ENCODE measurements around the gene LMBR1.

LMBR1 gene

GRCh38 chr7:156640949-156641485 lies 252.0 kb downstream of the LMBR1 start:
- peak; percentile 15; the same call in 1 of the 2 replicates for TF ChIP-seq TAF1 (IDR thresholded peaks at IDR 0.05; ENCODE audit: low read depth)
- TF ChIP-seq YY1 (IDR thresholded peaks at IDR 0.05; ENCODE audit: low read depth): no peak
- no peak for TF ChIP-seq TCF12 (IDR thresholded peaks at IDR 0.05; ENCODE audit: low read depth)

DNA sequence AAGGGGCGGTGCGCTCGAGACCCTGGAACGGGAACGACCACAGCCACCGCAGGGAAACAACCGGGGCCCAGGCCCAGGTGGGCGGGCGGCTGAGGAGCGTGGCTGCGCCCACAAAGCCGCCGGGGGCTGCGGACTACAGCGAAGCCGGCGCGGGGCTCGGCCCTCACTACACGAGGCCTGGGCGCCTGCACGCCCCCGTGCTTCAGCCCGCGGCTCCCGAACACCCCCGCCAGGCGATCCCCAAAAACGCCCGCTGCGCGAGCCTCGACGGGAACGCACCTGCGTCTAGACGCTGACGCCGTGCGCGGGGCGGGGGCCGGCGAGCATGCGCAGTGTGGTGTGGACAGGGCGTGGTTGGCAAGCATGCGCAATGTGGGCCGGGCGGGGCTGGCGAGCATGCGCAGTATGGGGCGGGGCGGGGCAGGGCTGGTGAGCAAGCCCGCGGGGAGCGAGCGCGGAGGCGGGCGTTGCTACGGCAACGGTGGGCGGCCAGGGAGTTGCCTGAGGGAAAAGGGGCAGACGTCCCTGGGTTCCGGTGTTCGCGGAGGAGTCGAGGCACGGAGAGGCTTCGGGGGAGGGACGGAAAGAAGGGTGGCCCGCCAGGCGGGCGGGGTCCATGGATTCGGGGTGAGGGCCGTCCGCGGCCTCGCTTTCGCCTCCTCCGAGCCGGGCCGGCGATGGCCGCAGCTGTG lies 252.6 kb downstream of the LMBR1 start, which contains the start of gene RNF32:
Gene RNF32 (plus strand): TSS at position 518 of the 692 bp plus-strand sequence. CDS start 3,104 bp downstream, outside the sequence.
- TF ChIP-seq, protein P1, sequence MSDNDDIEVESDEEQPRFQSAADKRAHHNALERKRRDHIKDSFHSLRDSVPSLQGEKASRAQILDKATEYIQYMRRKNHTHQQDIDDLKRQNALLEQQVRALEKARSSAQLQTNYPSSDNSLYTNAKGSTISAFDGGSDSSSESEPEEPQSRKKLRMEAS (IDR thresholded peaks at IDR 0.05): peak; percentile 99
- no peak for TF ChIP-seq YY1 (IDR thresholded peaks at IDR 0.05; ENCODE audit: low read depth)
- no peak for TF ChIP-seq CREB1 (IDR thresholded peaks at IDR 0.05; ENCODE audit: low read depth)
- TF ChIP-seq TAF1 (IDR thresholded peaks at IDR 0.05; ENCODE audit: low read depth): 0 out of 2 replicates have a peak, but pooled peaks have one; percentile 44
- peak; percentile 93 for TF ChIP-seq EGR1 (IDR thresholded peaks at IDR 0.05)

- TF ChIP-seq RAD21 (IDR thresholded peaks at IDR 0.05; ENCODE audit: low read depth): no peak
- TF ChIP-seq, protein P1 (IDR thresholded peaks at IDR 0.05): no peak
- no peak for TF ChIP-seq TCF12 (IDR thresholded peaks at IDR 0.05; ENCODE audit: low read depth)
- no peak for TF ChIP-seq FOXM1 (IDR thresholded peaks at IDR 0.05; ENCODE audit: borderline replicate concordance, low read depth)
- no peak for TF ChIP-seq EGR1 (IDR thresholded peaks at IDR 0.05)
- TF ChIP-seq TEAD4 (IDR thresholded peaks at IDR 0.05): no peak
- no peak for TF ChIP-seq REST (IDR thresholded peaks at IDR 0.05; ENCODE audit: low read depth)
- TF ChIP-seq NFIC (IDR thresholded peaks at IDR 0.05): no peak
- no peak for TF ChIP-seq TAF1 (IDR thresholded peaks at IDR 0.05; ENCODE audit: low read depth)
- TF ChIP-seq CREB1 (IDR thresholded peaks at IDR 0.05; ENCODE audit: low read depth): no peak
- no peak for TF ChIP-seq EP300 (IDR thresholded peaks at IDR 0.05; ENCODE audit: borderline replicate concordance)
- no peak for TF ChIP-seq YY1 (IDR thresholded peaks at IDR 0.05; ENCODE audit: low read depth)
- no peak for TF ChIP-seq ZBTB7A (IDR thresholded peaks at IDR 0.05; ENCODE audit: low read depth)
- TF ChIP-seq USF1 (IDR thresholded peaks at IDR 0.05): no peak
- TF ChIP-seq CEBPB (IDR thresholded peaks at IDR 0.05): no peak
Observed at GRCh38 chr7:156639426-156640256, 253.3 kb downstream of the LMBR1 start.

GRCh38 chr7:156638443-156639077 lies 254.4 kb downstream of the LMBR1 start:
- TF ChIP-seq ZBTB7A (IDR thresholded peaks at IDR 0.05; ENCODE audit: low read depth) (no peak), REST (IDR thresholded peaks at IDR 0.05; ENCODE audit: low read depth) (no peak), NFIC (IDR thresholded peaks at IDR 0.05) (no peak), EP300 (IDR thresholded peaks at IDR 0.05; ENCODE audit: borderline replicate concordance) (no peak), CREB1 (IDR thresholded peaks at IDR 0.05; ENCODE audit: low read depth) (no peak), CEBPB (IDR thresholded peaks at IDR 0.05) (no peak), FOXM1 (IDR thresholded peaks at IDR 0.05; ENCODE audit: borderline replicate concordance, low read depth) (no peak), TCF12 (IDR thresholded peaks at IDR 0.05; ENCODE audit: low read depth) (no peak), YY1 (IDR thresholded peaks at IDR 0.05; ENCODE audit: low read depth) (no peak)
- TF ChIP-seq, protein P1 (IDR thresholded peaks at IDR 0.05): no peak
